ENCODE measurements around the gene GABARAPL2.
A peak's percentile ranks its signal among the peaks of the same experiment; 100 is the strongest.
"Not testable (repeated sequence)": the region's sequence is repeated elsewhere in the genome, so short reads cannot be mapped to it uniquely, and the experiment has no call there.

The GABARAPL2 gene

GRCh38 chr16:75566040-75566757 is at the start of gene GABARAPL2:
TSS of gene GABARAPL2 (plus strand) at chr16:75566379. CDS start at chr16:75566487, 108 bp downstream.
- DNase-seq: peak; percentile 89 to 90

- DNase-seq: no peak
Observed at GRCh38 chr16:75519175-75519574, 47.0 kb upstream of the GABARAPL2 start.

GRCh38 chr16:75526032-75526790 is 40.0 kb upstream of the GABARAPL2 start:
- DNase-seq: no peak

- DNase-seq: no peak
Observed at GRCh38 chr16:75527825-75528299, 38.3 kb upstream of the GABARAPL2 start.

- no peak for DNase-seq
Observed at GRCh38 chr16:75529056-75529905, 36.9 kb upstream of the GABARAPL2 start.

- no peak for DNase-seq
Observed at GRCh38 chr16:75529959-75530358, 36.2 kb upstream of the GABARAPL2 start.

GRCh38 chr16:75532142-75532765 is 33.9 kb upstream of the GABARAPL2 start:
- DNase-seq: no peak

GRCh38 chr16:75532791-75533190 is 33.4 kb upstream of the GABARAPL2 start:
- DNase-seq: no peak

- DNase-seq: no peak
Observed at GRCh38 chr16:75534560-75535205, 31.5 kb upstream of the GABARAPL2 start.

- DNase-seq: no peak
Observed at GRCh38 chr16:75535211-75535843, 30.9 kb upstream of the GABARAPL2 start.

GRCh38 chr16:75535901-75536300 is 30.3 kb upstream of the GABARAPL2 start, which contains the start of gene CHST5:
TSS of gene CHST5 (minus strand) at chr16:75536108. CDS start at chr16:75530384, 5,724 bp downstream.
- no peak for DNase-seq

- no peak for DNase-seq
Observed at GRCh38 chr16:75537776-75538175, 28.4 kb upstream of the GABARAPL2 start.

- not testable (repeated sequence) for DNase-seq
Observed at GRCh38 chr16:75538882-75539565, 27.2 kb upstream of the GABARAPL2 start.

GRCh38 chr16:75541236-75541635 is 24.9 kb upstream of the GABARAPL2 start:
- no peak for DNase-seq

GRCh38 chr16:75542462-75542861 is 23.7 kb upstream of the GABARAPL2 start:
- DNase-seq: not testable (repeated sequence)

- not testable (repeated sequence) for DNase-seq
Observed at GRCh38 chr16:75545879-75546278, 20.3 kb upstream of the GABARAPL2 start.

- DNase-seq: no peak
Observed at GRCh38 chr16:75546293-75546692, 19.9 kb upstream of the GABARAPL2 start.

GRCh38 chr16:75548456-75548855 is 17.7 kb upstream of the GABARAPL2 start:
- not testable (repeated sequence) for DNase-seq

GRCh38 chr16:75550211-75550662 is 15.9 kb upstream of the GABARAPL2 start:
- DNase-seq: peak; percentile 19 to 41

- DNase-seq: no peak
Observed at GRCh38 chr16:75552951-75553350, 13.2 kb upstream of the GABARAPL2 start.
